ENCODE measurements around the gene RNASE2. TPM values are rescaled to one million over a fixed set of nuclear protein-coding genes. Genes with fewer than 3 reads are reported as not detected.

The RNASE2 gene
- total RNA-seq, 1 experiment from 2014 or later: not detected

- no peak for TF ChIP-seq ZNF532 (CRISPR knock-in tag; IDR thresholded peaks at IDR 0.05; ENCODE audit: borderline replicate concordance)
- no peak for TF ChIP-seq USF1 (CRISPR knock-in tag; IDR thresholded peaks at IDR 0.05)
- no peak for TF ChIP-seq PREB (CRISPR knock-in tag; IDR thresholded peaks at IDR 0.05; ENCODE audit: borderline replicate concordance)
- no peak for TF ChIP-seq CDX4 (CRISPR knock-in tag; IDR thresholded peaks at IDR 0.05; ENCODE audit: borderline replicate concordance)
- 0 out of 2 replicates have a peak, but pooled peaks have one; percentile 39 for TF ChIP-seq FOXK1 (CRISPR knock-in tag; IDR thresholded peaks at IDR 0.05)
- TF ChIP-seq GRHL2 (CRISPR knock-in tag; IDR thresholded peaks at IDR 0.05; ENCODE audit: insufficient replicate concordance, severe bottlenecking): no peak
- no peak for TF ChIP-seq RELA (CRISPR knock-in tag; IDR thresholded peaks at IDR 0.05; ENCODE audit: borderline replicate concordance)
- TF ChIP-seq MLX (CRISPR knock-in tag; IDR thresholded peaks at IDR 0.05): no peak
- TF ChIP-seq FOXP1 (CRISPR knock-in tag; IDR thresholded peaks at IDR 0.05; ENCODE audit: borderline replicate concordance): no peak
- TF ChIP-seq ZNF416 (CRISPR knock-in tag; IDR thresholded peaks at IDR 0.05): no peak
- TF ChIP-seq IRF1 (CRISPR knock-in tag; IDR thresholded peaks at IDR 0.05): no peak
- no peak for TF ChIP-seq NFYB (CRISPR knock-in tag; conservative IDR thresholded peaks at IDR 0.05; ENCODE audit: low read depth)
These were observed 15.9 kb downstream of the RNASE2 start (continued) for GRCh38 chr14:20970983-20971704.

- Mint-ChIP-seq H3K4me3 (peak overlapping the region; percentile 89), H3K27ac (peak overlapping the region; percentile 48; the same call in 1 of the 2 replicates), H3K27me3 (ENCODE audit: low read depth) (peaks cover 24% of the 10 kb centered on the region), H3K36me3 (no peaks in the 10 kb centered on the region), H3K9me3 (no peaks in the 10 kb centered on the region), H3K4me1 (peaks cover 13% of the 10 kb centered on the region)
- CTCF ChIA-PET: interaction anchor here (0.6 to 3.6 kb wide), 75 partner anchors 10 to 1035 kb away, joined by 3 to 93 read pairs (median 7); partner anchors contain the start of genes ARHGEF40, EDDM3A, NDRG2 and RNASE1
- POLR2A ChIA-PET: interaction anchor here (0.5 to 1.6 kb wide), 3 partner anchors 35 to 105 kb away, joined by 3 to 4 read pairs (median 3); no protein-coding TSS in a partner anchor
- DNase-seq (ENCODE audit: low spot score) (no peak), ATAC-seq (no peak)
- TF ChIP-seq ZBTB43 (CRISPR knock-in tag; IDR thresholded peaks at IDR 0.05) (0 out of 2 replicates have a peak, but pooled peaks have one; percentile 46), ETV6 (CRISPR knock-in tag; IDR thresholded peaks at IDR 0.05) (peak; percentile 1; the same call in 1 of the 2 replicates), USF2 (CRISPR knock-in tag; IDR thresholded peaks at IDR 0.05) (no peak; the same call in 1 of the 2 replicates)
These were observed 16.4 kb downstream of the RNASE2 start for GRCh38 chr14:20971705-20972021.

Data from WTC11 (cell line).